NCI-H2196 treated with DMSO at 0.1 percent for 48 hours (cell line): ENCODE measurements around the gene SMYD4.
"Not testable (repeated sequence)": the region's sequence is repeated elsewhere in the genome, so short reads cannot be mapped to it uniquely, and the experiment has no call there.

Source experiments
- DNase-seq: peaks from one replicate; lab custom pipeline; 2025; ENCODE audit not compliant: unreplicated experiment; lab: John Stamatoyannopoulos, UW

SMYD4 gene

DNA sequence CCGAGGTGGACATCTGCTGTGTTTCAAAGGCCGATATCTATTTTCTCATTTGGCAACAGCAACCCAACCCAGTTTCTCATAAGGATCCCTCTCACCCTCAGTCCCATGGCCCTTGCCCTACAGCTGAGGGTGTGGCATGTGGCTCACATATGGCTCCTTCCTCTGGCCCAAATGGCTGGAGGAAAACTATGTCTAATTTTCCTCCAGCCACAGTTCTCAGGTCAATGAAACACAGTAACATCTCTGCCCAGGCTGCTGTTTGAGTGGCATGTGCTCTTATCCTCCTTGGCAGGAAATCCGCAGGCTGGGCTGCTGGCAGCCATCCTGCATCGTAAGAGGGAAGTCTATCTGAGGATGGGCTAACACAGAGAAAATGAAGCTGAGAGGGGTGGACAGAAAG, 43.8 kb downstream of the SMYD4 start:
- DNase-seq: no peak

DNA sequence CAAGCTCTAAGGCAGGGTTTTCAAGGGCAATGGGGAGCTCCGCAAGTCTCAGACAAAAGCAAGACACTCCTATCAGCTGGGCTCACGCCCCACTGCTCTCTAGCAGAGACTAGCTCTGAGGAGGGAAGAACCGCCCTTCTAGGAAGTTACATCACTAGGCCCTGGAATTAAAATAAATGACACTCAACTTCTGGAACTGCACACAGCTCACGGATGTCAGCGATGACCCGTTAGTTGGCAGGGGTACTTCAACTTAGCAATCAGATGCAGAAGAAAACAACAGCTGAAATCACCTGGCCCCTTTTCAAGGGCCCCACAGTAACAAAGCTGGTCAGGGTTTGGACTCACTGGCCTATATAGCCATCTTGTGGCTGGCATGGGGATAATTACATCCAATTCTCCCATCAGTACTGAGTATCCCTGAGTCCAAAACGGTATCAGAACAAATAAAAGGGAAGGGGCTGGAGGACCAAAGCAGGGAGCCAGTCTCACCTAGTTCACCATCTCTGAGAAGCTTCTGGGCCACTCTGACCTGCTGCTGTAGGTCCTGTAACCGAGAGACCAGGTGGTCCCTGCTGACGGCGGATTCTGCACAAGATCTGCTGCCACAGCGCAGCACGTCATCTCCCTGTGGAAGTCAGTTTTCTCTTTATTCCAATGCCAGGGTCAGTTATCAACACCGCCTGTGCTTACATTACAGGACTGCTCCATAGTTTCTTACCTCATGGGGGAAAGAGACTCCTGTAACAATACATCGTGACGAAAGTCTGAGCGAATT, 45.7 kb downstream of the SMYD4 start:
- DNase-seq: peak; percentile 30

DNA sequence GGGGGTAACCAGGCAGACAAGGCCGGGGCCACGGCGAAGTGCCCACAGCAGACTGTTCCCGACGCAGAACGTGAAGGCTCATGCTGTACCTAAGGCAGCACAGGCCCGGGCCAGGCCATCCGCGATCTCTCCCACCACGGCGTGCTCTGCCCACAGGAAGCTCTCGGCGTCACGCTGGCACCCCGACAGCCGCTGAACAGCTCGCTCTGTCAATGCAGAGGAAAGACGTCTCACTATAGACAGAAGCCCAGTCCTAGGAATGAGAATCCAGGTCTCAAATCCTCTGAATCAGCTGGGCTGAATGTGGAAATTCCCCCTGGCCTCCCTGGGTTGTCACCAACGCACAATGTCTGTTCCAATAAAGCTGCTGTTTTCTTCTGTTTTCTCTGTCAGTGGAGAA, 46.4 kb downstream of the SMYD4 start:
- no peak for DNase-seq

DNA sequence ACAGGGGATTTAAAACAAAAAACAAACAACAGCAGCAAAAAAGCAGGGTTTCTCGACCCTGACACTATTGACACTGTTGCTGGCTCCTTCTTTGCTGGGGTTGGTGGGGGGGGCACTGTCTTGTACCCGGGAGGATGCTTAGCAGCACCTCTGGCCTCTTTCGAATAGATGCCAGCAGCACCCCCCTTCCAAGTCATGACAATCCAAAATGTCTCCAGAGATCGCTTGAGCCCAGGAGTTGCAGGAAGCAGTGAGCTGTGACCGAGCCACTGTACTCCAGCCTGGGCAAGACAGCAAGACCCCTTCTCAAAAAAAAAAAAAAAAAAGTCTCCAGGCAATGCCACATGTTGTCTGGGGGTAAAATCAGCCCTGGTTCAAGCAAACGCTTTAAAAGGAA, 47.5 kb downstream of the SMYD4 start:
- no peak for DNase-seq

DNA sequence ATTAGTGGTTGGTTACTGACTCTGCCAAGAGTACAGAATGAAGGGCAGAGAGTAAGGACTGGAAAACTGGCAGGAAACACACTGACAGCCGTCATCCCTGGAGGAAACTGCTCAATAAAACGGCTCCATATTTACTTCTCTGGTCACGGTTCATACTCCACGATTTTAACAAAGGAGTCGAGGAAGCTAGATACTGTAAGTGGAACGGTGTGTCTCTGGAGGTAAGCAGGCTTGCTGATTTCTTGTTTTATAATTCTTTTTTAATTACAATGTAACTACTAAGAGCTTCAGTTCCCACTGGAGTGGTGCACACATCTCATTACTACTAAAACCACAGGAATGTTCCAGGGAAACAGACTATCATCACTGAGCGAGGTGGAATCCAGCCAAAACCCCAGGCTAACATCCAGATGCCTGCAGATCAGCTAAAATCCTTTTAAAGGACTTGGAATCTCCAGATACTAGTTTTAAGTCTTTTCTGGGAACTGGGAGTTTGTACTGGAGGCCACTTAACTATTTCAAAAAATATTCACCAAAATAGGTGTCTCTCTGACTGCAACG, 50.1 kb downstream of the SMYD4 start:
- no peak for DNase-seq

DNA sequence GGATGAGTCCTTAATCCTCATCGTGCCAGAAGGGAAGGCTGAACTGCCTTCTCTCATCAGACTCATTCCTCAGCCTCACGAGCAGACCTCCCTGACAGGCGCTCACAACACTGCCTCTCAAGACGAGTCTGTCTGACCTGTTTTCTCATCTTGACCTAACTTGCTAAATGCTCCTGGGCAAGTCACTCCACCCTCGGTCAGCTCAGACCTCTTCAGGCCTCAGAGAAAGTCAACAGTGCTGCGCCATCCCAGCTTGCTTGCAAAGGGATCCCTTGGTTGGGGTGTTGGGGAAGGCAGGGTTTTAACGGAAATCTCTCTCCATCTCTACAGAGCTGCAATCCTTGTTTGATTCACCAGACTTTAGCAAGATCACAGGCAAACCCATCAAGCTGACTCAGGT, 52.8 kb downstream of the SMYD4 start:
- no peak for DNase-seq

DNA sequence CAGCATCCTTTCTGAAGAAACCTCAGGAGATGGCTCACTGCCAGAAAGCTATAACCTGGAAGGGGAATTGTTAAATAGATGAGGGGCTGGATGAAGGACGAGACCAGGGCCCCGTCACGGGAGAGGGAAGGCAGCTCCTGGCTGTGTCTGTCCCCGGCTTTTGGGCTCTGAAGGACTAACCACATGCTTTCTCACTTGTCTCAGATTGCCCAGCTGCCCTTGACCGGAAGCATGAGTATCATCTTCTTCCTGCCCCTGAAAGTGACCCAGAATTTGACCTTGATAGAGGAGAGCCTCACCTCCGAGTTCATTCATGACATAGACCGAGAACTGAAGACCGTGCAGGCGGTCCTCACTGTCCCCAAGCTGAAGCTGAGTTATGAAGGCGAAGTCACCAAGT, 53.4 kb downstream of the SMYD4 start:
- no peak for DNase-seq

DNA sequence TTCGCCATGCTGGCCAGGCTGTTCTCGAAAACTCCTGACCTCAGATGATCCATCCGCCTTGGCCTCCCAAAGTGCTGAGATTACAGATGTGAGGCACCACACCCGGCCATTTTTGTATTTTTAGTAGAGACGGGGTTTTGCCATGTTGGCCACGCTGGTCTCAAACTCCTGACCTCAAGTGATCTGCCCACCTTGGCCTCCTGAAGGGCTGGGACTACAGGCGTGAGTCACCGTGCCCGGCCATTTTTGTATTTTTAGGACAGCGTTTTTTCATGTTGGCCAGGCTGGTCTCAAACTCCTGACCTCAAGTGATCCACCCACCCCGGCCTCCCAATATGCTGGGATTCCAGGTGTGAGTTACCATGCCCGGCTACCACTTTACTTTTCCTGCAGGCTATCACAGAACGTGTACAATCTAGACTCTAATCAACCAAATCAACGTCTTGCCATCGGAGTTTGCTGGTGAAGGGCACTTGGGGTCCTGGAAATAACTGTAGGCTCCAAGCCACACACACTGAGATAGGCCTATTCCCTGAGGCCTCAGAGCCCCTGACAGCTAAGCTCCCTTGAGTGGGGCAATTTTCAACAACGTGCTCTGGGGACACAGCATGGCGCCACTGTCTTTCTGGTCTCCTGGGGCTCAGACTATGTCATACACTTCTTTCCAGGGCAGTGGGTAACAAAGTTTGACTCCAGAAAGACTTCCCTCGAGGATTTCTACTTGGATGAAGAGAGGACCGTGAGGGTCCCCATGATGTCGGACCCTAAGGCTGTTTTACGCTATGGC, 55.1 kb downstream of the SMYD4 start:
- DNase-seq: no peak

DNA sequence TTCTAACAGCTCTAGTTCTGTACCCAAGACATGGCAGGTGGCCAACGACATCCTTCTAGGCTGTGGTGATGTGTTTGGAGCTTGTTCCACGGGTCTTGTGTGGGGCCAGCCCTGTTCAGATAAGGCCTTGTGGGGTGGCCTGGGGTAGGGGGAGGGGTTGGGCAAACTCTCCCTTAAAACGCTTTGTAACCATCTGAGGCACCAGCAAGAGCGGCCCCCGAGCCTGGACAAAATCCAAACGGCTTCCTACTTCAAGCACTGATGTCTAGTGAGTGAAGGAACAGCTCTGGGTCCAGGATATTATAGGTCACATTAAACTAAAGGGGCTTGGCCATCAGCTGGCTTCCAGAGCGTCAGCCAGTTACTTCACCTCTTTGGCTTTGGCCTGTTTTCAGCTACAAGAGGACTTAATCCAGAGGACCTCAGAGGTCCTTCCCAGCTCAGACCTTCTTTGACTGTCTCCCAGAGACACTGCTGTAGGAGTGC, 56.0 kb downstream of the SMYD4 start:
- DNase-seq: no peak

DNA sequence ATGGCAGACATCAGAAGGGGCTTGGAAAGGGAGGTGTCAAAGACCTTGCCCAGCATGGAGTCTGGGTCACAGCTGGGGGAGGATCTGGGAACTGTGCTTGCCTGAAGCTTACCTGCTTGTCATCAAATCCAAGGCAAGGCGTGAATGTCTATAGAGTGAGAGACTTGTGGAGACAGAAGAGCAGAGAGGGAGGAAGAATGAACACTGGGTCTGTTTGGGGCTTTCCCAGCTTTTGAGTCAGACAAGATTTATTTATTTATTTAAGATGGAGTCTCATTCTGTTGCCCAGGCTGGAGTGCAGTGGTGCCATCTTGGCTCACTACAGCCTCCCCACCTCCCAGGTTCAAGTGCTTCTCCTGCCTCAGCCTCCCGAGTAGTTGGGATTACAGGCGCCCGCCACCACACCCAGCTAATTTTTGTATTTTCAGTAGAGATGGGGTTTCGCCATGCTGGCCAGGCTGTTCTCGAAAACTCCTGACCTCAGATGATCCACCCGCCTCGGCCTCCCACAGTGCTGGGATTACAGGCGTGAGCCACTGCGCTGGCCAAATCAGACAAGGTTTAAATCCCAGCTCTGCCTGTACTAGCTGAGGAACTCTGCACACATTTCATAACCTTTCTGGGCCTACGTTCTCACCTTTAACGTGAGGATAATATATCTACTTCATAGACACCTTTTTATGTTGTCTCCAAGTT, 56.6 kb downstream of the SMYD4 start:
- not testable (repeated sequence) for DNase-seq

DNA sequence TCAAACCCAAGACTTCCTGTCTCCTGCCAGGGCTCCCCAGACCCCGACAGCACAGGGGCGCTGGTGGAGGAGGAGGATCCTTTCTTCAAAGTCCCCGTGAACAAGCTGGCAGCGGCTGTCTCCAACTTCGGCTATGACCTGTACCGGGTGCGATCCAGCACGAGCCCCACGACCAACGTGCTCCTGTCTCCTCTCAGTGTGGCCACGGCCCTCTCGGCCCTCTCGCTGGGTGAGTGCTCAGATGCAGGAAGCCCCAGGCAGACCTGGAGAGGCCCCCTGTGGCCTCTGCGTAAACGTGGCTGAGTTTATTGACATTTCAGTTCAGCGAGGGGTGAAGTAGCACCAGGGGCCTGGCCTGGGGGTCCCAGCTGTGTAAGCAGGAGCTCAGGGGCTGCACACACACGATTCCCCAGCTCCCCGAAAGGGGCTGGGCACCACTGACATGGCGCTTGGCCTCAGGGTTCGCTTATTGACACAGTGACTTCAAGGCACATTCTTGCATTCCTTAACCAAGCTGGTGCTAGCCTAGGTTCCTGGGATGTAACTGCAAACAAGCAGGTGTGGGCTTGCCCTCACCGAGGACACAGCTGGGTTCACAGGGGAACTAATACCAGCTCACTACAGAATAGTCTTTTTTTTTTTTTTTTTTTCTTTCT, 59.8 kb downstream of the SMYD4 start:
- no peak for DNase-seq

DNA sequence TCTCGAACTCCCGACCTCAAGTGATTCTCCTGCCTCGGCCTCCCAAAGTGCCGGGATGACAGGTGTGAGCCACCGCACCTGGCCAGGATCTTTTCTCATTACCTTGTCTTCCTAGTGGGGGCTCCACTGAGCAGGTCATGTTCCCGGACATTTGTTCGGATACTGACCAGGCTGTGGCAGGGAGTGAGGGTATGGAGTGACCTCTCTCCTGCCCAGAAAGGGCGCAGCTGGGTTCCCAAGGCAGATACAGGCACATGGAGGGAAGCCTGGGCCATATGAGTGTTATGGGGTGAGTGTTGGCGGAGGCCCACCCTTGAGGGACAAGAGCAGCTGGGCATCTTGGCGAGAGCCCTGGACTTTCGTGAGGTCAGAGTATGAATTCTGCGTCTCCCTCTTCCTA, 62.3 kb downstream of the SMYD4 start:
- DNase-seq: no peak

DNA sequence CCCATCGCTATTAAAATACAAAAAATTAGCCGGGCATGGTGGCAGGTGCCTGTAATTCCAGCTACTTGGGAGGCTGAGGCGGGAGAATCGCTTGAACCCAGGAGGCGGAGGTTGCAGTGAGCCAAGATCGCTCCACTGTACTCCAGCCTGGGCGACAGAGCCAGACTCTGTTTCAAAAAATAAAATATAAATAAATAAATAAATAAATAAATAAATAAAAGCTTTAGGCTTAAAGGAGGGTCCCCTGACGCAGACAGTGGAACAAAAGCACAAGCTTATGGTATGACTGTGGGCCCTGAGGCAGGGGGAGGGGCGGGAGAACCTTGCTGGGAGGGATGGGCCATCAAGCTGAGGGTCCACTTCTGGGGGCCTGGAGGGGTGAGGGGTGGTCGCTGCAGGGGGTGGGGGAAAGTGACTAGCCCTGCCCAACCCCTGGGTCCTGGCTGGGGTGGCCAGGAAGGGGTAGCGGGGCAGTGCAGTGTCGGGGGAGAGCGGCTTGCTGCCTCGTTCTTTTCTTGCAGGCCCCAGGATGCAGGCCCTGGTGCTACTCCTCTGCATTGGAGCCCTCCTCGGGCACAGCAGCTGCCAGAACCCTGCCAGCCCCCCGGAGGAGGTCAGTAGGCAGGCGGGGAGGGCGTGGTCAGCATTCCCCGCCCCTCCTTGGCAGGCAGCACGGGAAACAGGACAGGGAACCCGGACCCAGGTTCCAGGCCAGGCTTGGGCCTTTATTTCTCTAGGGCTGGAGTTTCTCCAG, 63.1 kb downstream of the SMYD4 start:
- no peak for DNase-seq

DNA sequence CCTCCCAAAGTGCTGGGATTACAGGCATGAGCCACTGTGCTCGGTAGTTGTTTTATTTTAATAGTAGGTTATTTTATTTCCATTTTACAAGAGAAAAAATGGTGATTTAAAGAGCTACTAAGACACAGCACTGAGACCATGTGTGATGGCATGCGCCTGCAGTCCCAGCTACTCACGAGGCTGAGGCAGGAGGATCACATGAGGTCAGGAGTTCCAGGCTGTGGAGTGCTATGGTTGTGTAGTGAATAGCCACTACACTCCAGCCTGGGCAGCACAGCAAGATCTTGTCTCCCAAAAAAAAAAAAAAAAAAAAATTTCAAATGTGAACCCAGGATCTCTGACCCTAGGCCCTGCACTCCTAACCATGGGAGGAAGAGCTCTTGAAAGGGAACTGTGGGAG, 64.1 kb downstream of the SMYD4 start:
- no peak for DNase-seq

DNA sequence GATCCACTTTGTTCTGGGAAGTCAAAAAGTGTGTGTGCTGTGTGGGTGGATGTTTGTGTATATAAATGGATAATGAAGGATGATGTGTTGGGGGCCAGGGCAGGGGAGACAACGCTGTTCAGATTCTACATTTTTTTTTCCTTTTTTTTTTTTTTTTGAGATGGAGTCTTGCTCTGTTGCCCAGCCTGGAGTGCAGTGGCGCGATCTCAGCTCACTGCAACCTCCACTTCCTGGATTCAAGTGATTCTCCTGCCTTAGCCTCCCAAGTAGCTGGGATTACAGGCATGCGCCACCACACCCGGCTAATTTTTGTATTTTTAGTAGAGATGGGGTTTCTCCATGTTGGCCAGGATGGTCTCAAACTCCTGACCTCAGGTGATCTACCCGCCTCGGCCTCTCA, 65.0 kb downstream of the SMYD4 start:
- not testable (repeated sequence) for DNase-seq

DNA sequence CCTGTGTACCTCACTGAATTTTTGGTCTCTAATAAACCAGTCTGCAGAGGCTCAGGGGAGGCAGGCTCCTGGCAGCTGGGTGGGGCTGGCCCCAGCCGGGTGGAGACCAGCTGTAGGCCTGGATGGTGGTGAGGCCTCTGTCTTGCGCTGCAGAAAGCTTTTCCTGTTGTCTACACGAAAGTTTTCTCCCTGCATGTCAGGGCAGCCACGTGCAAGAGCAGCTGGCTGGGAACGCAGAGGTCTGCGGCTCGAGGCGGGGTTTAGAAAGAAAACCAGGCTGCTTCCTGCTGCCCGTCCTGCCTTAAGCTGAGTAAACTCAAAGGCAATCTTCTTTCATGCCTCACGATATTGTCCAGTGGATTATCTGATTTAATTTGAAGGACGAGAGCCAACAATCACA, 65.4 kb downstream of the SMYD4 start:
- no peak for DNase-seq

DNA sequence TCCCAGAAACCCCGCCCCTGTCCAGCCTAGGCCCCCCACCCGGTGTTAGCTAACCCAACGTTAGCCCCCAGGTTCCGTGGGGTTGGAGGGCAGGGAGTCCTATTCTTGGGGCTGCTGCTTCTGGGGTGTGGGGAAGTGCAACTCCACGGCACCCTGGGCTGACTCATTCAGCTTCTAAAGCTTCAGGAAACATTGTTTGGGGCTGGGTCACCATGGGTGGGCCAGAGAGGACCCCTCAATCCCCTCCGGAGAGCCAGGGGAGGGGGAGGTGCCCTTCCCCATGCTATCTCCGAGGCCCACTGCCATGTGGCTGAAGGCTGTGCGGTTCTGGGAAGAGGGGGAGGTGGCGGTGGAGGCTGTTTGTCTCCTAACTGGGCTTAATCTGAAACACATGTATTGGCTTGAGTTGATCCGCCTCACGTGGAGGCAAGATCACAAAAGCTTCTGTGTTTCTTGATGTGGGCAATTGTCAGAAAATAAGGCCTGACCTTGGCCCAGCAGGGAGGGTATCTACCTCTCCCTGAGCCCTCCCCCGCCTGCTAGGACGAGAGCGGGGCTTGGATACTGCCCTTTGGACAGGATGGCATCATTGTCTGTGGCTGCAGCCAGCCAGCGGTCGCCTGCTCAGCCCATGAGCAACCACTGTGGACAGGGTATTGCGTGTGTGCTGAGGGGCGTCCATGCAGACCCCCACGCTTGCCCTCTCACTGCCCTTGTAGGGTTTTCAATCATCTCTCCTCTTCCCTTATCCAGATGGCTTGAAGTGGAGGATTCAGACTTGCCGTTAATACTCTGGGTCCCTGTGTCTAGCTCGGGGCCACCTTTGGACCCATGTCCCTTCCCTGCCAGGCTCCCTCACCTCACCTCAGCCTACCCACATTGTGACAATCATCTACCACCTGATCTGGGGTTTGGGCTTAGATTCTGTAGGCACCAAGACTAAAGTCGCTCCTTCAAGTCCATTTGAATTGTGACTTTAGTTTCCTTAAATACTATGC, 66.5 kb downstream of the SMYD4 start:
- DNase-seq: no peak

DNA sequence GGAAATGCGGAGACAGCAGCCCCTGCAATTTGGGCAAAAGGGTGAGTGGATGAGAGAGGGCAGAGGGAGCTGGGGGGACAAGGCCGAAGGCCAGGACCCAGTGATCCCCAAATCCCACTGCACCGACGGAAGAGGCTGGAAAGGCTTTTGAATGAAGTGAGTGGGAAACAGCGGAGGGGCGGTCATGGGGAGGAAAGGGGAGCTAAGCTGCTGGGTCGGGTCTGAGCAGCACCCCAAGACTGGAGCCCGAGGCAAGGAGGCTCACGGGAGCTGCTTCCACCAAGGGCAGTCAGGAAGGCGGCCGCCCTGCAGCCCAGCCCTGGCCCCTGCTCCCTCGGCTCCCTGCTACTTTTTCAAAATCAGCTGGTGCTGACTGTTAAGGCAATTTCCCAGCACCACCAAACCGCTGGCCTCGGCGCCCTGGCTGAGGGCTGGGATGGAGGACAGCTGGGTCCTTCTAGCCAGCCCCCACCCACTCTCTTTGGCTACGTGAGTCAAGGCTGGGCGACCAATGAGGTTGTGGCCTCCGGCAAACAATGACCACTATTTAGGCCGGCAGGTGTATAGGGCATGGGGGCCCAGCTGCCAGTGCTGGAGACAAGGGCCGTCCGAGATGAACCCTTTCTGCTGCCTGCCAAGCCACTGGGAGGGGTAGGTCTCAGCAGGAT, 67.3 kb downstream of the SMYD4 start:
- DNase-seq: peak; percentile 15
